UCSD-AML1 (cell line): ENCODE measurements around the gene JMJD8.

ENCODE experiments used
- DNase-seq: peaks from one replicate; lab custom pipeline; 2025; ENCODE audit not compliant: unreplicated experiment; lab: John Stamatoyannopoulos, UW

Gene JMJD8

GRCh38 chr16:709566-710499 lies 25.7 kb upstream of the JMJD8 start:
- no peak for DNase-seq

GRCh38 chr16:708959-709358 lies 24.8 kb upstream of the JMJD8 start:
- no peak for DNase-seq

- DNase-seq = no peak
Measured at GRCh38 chr16:708019-708418, 23.9 kb upstream of the JMJD8 start.

GRCh38 chr16:707062-707538 lies 23.0 kb upstream of the JMJD8 start:
- DNase-seq = no peak

GRCh38 chr16:706189-707061 lies 22.3 kb upstream of the JMJD8 start:
- no peak for DNase-seq

GRCh38 chr16:705431-706188 lies 21.5 kb upstream of the JMJD8 start, which contains the start of gene FBXL16:
TSS of gene FBXL16 (minus strand) at chr16:705801. CDS start at chr16:697405, 8,396 bp downstream.
- DNase-seq = no peak

GRCh38 chr16:704552-705380 lies 20.6 kb upstream of the JMJD8 start:
- no peak for DNase-seq

- DNase-seq = no peak
Measured at GRCh38 chr16:704047-704446, 19.9 kb upstream of the JMJD8 start.

- DNase-seq = no peak
Measured at GRCh38 chr16:703406-703805, 19.3 kb upstream of the JMJD8 start.

- DNase-seq = no peak
Measured at GRCh38 chr16:702341-702740, 18.2 kb upstream of the JMJD8 start.

- DNase-seq = peak; percentile 15
Measured at GRCh38 chr16:700684-701584, 16.8 kb upstream of the JMJD8 start.

GRCh38 chr16:698911-699671 lies 15.0 kb upstream of the JMJD8 start:
- DNase-seq = no peak

GRCh38 chr16:695355-696089 lies 11.4 kb upstream of the JMJD8 start:
- no peak for DNase-seq

- no peak for DNase-seq
Measured at GRCh38 chr16:694863-695354, 10.8 kb upstream of the JMJD8 start.

- no peak for DNase-seq
Measured at GRCh38 chr16:694187-694862, 10.2 kb upstream of the JMJD8 start.

GRCh38 chr16:693766-694165 lies 9.6 kb upstream of the JMJD8 start:
- no peak for DNase-seq

- DNase-seq = no peak
Measured at GRCh38 chr16:693364-693763, 9.2 kb upstream of the JMJD8 start.
